Gastrocnemius medialis (tissue), 4 donors: ENCODE measurements around the gene ZC3H7A. TPM values are rescaled to one million over a fixed set of nuclear protein-coding genes. Genes with fewer than 3 reads are reported as not detected.
A peak's percentile ranks its signal among the peaks of the same experiment; 100 is the strongest.

Experiments
- ATAC-seq, 2 donors: fragments of 150-250 bp; one replicate each; pipeline ENCODE4 v1.9.1; 2016
- DNase-seq, 2 donors: peaks; one replicate each; pipeline ENCODE4 v3.0.0-alpha.2; 2019
- H3K27ac ChIP-seq, 4 donors: fragments of 200-600 bp; sonication (generic); 1 replicate in 1 of 4; 2 replicates in 3 of 4; pipeline ENCODE4 v1.5.1; 2016 to 2018; ENCODE audit warnings: mild to moderate bottlenecking in 2 of 4, moderate library complexity in 1 of 4
- H3K27me3 ChIP-seq, 3 donors: fragments of 200-600 bp; sonication (generic) in 2 of 3; 1 replicate in 1 of 3; 2 replicates in 2 of 3; pipeline versions ENCODE4 v1.5.1 to v1.6.0; 2016 to 2019; ENCODE audit warnings: mild to moderate bottlenecking in 1 of 3, moderate library complexity in 1 of 3
- H3K36me3 ChIP-seq, 2 donors: fragments of 200-600 bp; sonication (generic) in 1 of 2; one replicate each; pipeline ENCODE4 v1.5.1; 2017 to 2018
- H3K4me1 ChIP-seq, 2 donors: fragments of 200-600 bp; sonication (generic) in 1 of 2; one replicate each; pipeline ENCODE4 v1.5.1; 2016 to 2017; ENCODE audit warnings: mild to moderate bottlenecking in 2 of 2
- H3K4me3 ChIP-seq, 4 donors: fragments of 200-600 bp; sonication (generic) in 3 of 4; 1 replicate in 1 of 4; 2 replicates in 3 of 4; pipeline ENCODE4 v1.5.1; 2016 to 2019; ENCODE audit warnings: mild to moderate bottlenecking in 2 of 4
- H3K9me3 ChIP-seq, 3 donors: fragments of 200-600 bp; sonication (generic) in 2 of 3; 1 replicate in 1 of 3; 2 replicates in 2 of 3; pipeline ENCODE4 v1.5.1; 2016 to 2019
- POLR2A ChIP-seq, 2 donors: fragments of 450-650 bp; IDR thresholded peaks; one replicate each; pipeline ENCODE4 v1.6.1; 2017; ENCODE audit warnings: antibody characterized with exemption in 2 of 2, mild to moderate bottlenecking in 2 of 2, moderate library complexity in 2 of 2
- in situ Hi-C, 4 donors: fragments of 200-750 bp; cut with MboI; loops; one replicate each; pipeline versions ENCODE4 v1.15.0 to v1.8.0; 2017; ENCODE audit warnings: low sequenced_read_pairs in 4 of 4
- intact Hi-C: fragments of 100-400 bp; cut with DNase I; formaldehyde crosslinking; loops from one replicate; pipeline ENCODE4 v1.15.1; 2023; ENCODE audit warnings: low total_unique reads
- total RNA-seq, 4 donors: library from RNA; depleted of rRNA; stranded (reverse); fragments of >200 nt; gene quantifications; one replicate each; pipeline versions ENCODE4 v1.1.0 to v1.2.3, GENCODE V29; 2016
- TF ChIP-seq, protein P1 (sequence below), 5 experiments: fragments of 450-650 bp in 3 of 5; fragments of 200-600 bp in 2 of 5; sonication (generic) in 2 of 5; IDR thresholded peaks in 4 of 5; conservative IDR thresholded peaks in 1 of 5; 1 replicate in 4 of 5; 2 replicates in 1 of 5; pipeline ENCODE4 v1.5.1; 2016 to 2019; ENCODE audit warnings: antibody characterized with exemption in 5 of 5, mild to moderate bottlenecking in 3 of 5, moderate library complexity in 3 of 5

ZC3H7A gene
- total RNA-seq, 4 donors from 2014 or later = 33.9 to 41.7 (median 37.9) TPM

DNA sequence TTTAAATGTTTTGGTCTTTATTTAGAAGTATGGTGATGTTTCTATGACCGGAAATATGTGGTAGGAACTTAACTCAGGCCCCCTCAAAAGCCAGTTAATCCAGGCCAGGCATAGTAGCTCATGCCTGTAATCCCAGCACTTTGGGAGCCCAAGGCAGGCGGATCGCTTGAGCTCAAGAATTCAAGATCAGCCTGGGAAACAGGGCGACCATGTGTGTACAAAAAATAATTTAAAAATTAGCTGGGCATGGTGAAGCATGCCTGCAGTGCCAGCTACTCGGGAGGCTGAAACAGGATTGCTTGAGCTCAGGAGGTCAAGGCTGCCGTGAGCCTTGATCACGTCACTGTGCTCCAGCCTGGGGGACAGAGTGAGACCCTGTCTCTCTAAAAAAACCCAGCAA is 44.0 kb upstream of the ZC3H7A start:
- no peak for DNase-seq
- in situ Hi-C loops = no loop called here
- Histone ChIP-seq H3K27me3 (no peaks in the 10 kb centered on the region), H3K4me1 (peaks cover 0 to 3% of the 10 kb centered on the region in 2 donors), H3K36me3 (peaks cover 4 to 98% of the 10 kb centered on the region in 2 donors), H3K4me3 (no peak overlapping the region), H3K9me3 (no peaks in the 10 kb centered on the region), H3K27ac (no peak overlapping the region)
- intact Hi-C loops = loop anchor here (10.0 kb wide), 1 partner anchor 896 kb away; the partner anchor contains the start of genes CLEC16A and DEXI
- no peak for TF ChIP-seq POLR2A (IDR thresholded peaks at IDR 0.05)
- TF ChIP-seq, protein P1, sequence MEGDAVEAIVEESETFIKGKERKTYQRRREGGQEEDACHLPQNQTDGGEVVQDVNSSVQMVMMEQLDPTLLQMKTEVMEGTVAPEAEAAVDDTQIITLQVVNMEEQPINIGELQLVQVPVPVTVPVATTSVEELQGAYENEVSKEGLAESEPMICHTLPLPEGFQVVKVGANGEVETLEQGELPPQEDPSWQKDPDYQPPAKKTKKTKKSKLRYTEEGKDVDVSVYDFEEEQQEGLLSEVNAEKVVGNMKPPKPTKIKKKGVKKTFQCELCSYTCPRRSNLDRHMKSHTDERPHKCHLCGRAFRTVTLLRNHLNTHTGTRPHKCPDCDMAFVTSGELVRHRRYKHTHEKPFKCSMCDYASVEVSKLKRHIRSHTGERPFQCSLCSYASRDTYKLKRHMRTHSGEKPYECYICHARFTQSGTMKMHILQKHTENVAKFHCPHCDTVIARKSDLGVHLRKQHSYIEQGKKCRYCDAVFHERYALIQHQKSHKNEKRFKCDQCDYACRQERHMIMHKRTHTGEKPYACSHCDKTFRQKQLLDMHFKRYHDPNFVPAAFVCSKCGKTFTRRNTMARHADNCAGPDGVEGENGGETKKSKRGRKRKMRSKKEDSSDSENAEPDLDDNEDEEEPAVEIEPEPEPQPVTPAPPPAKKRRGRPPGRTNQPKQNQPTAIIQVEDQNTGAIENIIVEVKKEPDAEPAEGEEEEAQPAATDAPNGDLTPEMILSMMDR (IDR thresholded peaks at IDR 0.05 in 4 of 5, conservative IDR thresholded peaks at IDR 0.05 in 1 of 5) = no peak
- no peak for ATAC-seq

DNA sequence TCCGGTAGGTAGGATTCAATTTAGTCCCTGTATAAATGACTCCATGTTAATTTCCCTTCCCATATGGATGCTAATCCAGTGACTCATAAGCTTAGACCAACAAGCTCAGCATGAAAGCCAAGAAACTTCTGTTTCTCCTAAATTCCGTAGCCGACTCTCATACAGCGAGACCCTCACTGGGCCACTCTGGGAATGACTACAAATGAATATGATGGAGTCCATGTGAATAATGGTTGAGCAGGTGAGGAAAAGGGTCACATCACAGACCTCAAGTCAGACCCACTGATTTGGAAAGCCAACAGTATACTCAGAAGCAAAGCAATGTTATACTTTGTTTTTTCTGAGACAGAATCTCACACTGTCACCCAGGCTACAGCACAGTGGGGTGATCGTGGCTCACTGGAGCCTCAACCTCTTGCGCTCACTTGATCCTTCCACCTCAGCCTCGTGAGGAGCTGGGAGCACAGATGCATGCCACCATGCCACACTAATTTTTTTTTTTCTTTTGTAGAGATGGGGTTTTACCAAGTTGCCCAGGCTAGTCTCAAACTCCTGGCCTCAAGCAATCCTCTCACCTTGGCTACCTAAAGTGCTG is 39.7 kb upstream of the ZC3H7A start:
- Histone ChIP-seq H3K4me1 (peaks cover 11 to 24% of the 10 kb centered on the region in 2 donors), H3K9me3 (no peaks in the 10 kb centered on the region), H3K27me3 (no peaks in the 10 kb centered on the region), H3K4me3 (no peak overlapping the region), H3K36me3 (peaks cover 0 to 56% of the 10 kb centered on the region in 2 donors), H3K27ac (peak overlapping the region; percentile 84 to 89 (median 88))
- TF ChIP-seq POLR2A (IDR thresholded peaks at IDR 0.05) = no peak
- TF ChIP-seq, protein P1 (IDR thresholded peaks at IDR 0.05 in 4 of 5, conservative IDR thresholded peaks at IDR 0.05 in 1 of 5) = no peak
- in situ Hi-C loops (no loop called here), intact Hi-C loops (loop anchor here (2.0 kb wide), 1 partner anchor 14 kb away; the partner anchor contains the start of gene RSL1D1)
- DNase-seq = no peak
- ATAC-seq = no peak

DNA sequence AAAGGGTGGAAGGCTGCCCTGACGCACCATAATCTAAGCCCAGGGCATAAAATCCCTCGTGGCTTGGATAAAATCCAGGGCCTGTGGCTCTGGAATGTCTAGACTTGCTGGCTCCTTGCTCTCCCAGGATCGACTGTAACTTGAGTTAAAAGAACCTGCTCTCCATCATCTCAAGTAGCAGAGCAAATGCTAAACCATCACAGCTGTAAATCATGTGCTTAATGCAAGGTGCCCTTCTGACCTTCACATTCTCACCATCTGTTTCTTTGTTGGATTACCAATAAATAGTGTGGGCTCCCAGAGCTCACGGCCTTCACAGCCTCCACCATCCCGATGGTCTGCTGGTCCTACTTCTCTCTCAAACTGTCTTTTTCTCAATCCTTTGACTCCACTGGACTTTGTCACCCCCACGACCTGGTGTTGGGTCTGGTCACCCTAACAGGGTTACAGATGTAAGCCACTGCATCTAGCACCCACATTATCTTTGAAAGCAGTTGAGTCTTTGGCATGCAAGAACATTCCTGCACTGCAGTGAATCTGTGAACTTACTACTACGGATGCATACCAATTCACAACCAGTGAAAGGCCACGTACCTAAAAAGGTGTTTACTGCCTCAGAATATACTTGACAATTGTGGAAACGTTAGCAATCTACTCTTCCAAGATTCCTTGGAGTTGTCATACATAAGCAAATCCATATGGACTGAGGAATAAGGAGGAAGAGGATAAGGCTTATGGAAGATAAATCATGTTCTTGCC is 39.0 kb upstream of the ZC3H7A start:
- H3K9me3 ChIP-seq = no peaks in the 10 kb centered on the region
- H3K27ac ChIP-seq = peak overlapping the region; percentile 84 to 89 (median 88)
- DNase-seq (peak in 1 of 2 donors; percentile 38), ATAC-seq (no peak)
- H3K36me3 ChIP-seq = peaks cover 0 to 50% of the 10 kb centered on the region in 2 donors
- no peaks in the 10 kb centered on the region for H3K27me3 ChIP-seq
- H3K4me3 ChIP-seq = no peak overlapping the region
- H3K4me1 ChIP-seq = peaks cover 11 to 24% of the 10 kb centered on the region in 2 donors
- in situ Hi-C loops = no loop called here
- intact Hi-C loops = loop anchor here (2.0 kb wide), 1 partner anchor 15 kb away; the partner anchor contains the start of gene RSL1D1
- no peak for TF ChIP-seq POLR2A (IDR thresholded peaks at IDR 0.05)
- TF ChIP-seq, protein P1 (IDR thresholded peaks at IDR 0.05 in 4 of 5, conservative IDR thresholded peaks at IDR 0.05 in 1 of 5) = no peak

DNA sequence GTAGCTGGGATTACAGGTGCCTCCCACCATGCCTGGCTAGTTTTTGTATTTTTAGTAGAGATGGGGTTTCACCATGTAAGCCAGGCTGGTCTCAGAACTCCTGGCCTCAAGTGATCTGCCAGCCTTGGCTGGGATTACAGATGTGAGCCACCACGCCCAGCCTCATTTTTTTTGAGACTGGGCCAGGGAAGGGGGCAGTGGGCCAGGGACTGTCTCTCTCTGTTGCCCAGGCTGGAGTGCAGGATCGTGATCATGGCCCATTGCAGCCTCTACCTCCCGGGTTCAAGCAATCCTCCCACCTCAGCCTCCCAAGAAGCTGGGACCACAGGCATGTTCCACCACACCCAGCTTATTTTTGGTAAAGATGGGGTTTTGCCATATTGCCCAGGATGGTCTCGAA is 38.3 kb upstream of the ZC3H7A start:
- in situ Hi-C loops (no loop called here), intact Hi-C loops (no loop called here)
- Histone ChIP-seq H3K27ac (peak overlapping the region; percentile 84 to 89 (median 88)), H3K4me3 (no peak overlapping the region), H3K36me3 (peaks cover 0 to 42% of the 10 kb centered on the region in 2 donors), H3K9me3 (no peaks in the 10 kb centered on the region), H3K27me3 (no peaks in the 10 kb centered on the region), H3K4me1 (peaks cover 11 to 24% of the 10 kb centered on the region in 2 donors)
- no peak for TF ChIP-seq POLR2A (IDR thresholded peaks at IDR 0.05)
- TF ChIP-seq, protein P1 (IDR thresholded peaks at IDR 0.05 in 4 of 5, conservative IDR thresholded peaks at IDR 0.05 in 1 of 5) = no peak
- ATAC-seq (peak in 1 of 2 donors; percentile 5), DNase-seq (peak in 1 of 2 donors; percentile 52)
